Bronchial epithelial cell (primary cell): Measurements from ENCODE around the gene ELL3. TPM values are rescaled to one million over a fixed set of nuclear protein-coding genes. Genes with fewer than 3 reads are reported as not detected.

ENCODE experiments used
- DNase-seq: peaks from one replicate; pipeline ENCODE4 v3.0.0-alpha.2; 2010; ENCODE audit warnings: low read depth
- FAIRE-seq: peaks from 2 replicates; lab custom pipeline; 2011; peaks lifted over from hg19 to GRCh38; lab: Jason Lieb, UNC
- H3K27me3 ChIP-seq: 2 replicates; pipeline ENCODE4 v1.5.1; 2011; ENCODE audit warnings: low read length; ENCODE audit not compliant: control insufficient read depth, insufficient read depth
- H3K36me3 ChIP-seq: 2 replicates; pipeline ENCODE4 v1.5.1; 2011; ENCODE audit warnings: low read length; ENCODE audit not compliant: control insufficient read depth, insufficient read depth
- H3K4me3 ChIP-seq: 2 replicates; pipeline ENCODE4 v1.5.1; 2011; ENCODE audit warnings: mild to moderate bottlenecking, low read depth, low read length, control low read depth
- CTCF ChIP-seq: IDR thresholded peaks from 2 replicates; pipeline ENCODE4 v1.5.1; 2011; ENCODE audit warnings: mild to moderate bottlenecking, moderate library complexity, low read length, control low read depth, inconsistent platforms; ENCODE audit not compliant: insufficient read depth, severe bottlenecking
- total RNA-seq: library from RNA; depleted of rRNA; stranded (reverse); fragments of >200 nt; gene quantifications from 2 replicates; pipeline ENCODE4 v1.2.1, GENCODE V29; 2014

ELL3 gene
- total RNA-seq, 1 donor from 2014 or later, result 23.2 TPM

- Histone ChIP-seq H3K27me3 (no peaks in the 10 kb centered on the region), H3K4me3 (peak overlapping the region; percentile 97), H3K36me3 (peaks cover 26% of the 10 kb centered on the region)
- TF ChIP-seq CTCF, result no peak
- FAIRE-seq (no peak), DNase-seq (no peak)
These were observed 16.9 kb upstream of the ELL3 start for GRCh38 chr15:43793647-43794046.

GRCh38 chr15:43792761-43793476 lies 16.2 kb upstream of the ELL3 start:
- Histone ChIP-seq H3K36me3 (peaks cover 26% of the 10 kb centered on the region), H3K4me3 (peak overlapping the region; percentile 97), H3K27me3 (no peaks in the 10 kb centered on the region)
- peak; percentile 38 for DNase-seq
- peak; percentile 30 for TF ChIP-seq CTCF
- FAIRE-seq, result no peak

GRCh38 chr15:43791993-43792760 lies 15.4 kb upstream of the ELL3 start, which contains the start of gene SERF2:
Gene SERF2, plus strand, starts transcription at chr15:43792320. Its CDS starts 57 bp downstream, at chr15:43792377.
- Histone ChIP-seq H3K4me3 (peak within 1 kb of the TSS; percentile 97), H3K27me3 (no peaks in the 10 kb centered on the region), H3K36me3 (peaks cover 26% of the 10 kb centered on the region)
- peak; percentile 94 for DNase-seq
- no peak for FAIRE-seq
- no peak for TF ChIP-seq CTCF

GRCh38 chr15:43789409-43789808 lies 12.6 kb upstream of the ELL3 start:
- DNase-seq (no peak), FAIRE-seq (no peak)
- no peak overlapping the region for H3K4me3 ChIP-seq

GRCh38 chr15:43779016-43779415 lies 2.2 kb upstream of the ELL3 start:
- Histone ChIP-seq H3K36me3 (peaks cover 4% of the 10 kb centered on the region), H3K27me3 (no peaks in the 10 kb centered on the region), H3K4me3 (no peak overlapping the region)
- DNase-seq (no peak), FAIRE-seq (no peak)
- no peak for TF ChIP-seq CTCF

More at GRCh38 chr15:43789409-43789808, 12.6 kb upstream of the ELL3 start:
- Histone ChIP-seq H3K36me3 (peaks cover 12% of the 10 kb centered on the region), H3K27me3 (no peaks in the 10 kb centered on the region)
- no peak for TF ChIP-seq CTCF
